Osteocyte (in vitro differentiated cells): ENCODE data around the gene HNRNPUL1. TPM values are rescaled to one million over a fixed set of nuclear protein-coding genes. Genes with fewer than 3 reads are reported as not detected.

ENCODE experiments used
- DNase-seq: peaks from one replicate; pipeline ENCODE4 v3.0.0; 2021; ENCODE audit warnings: mixed read lengths; ENCODE audit not compliant: unreplicated experiment; ENCODE audit errors: extremely low spot score
- H3K27ac Mint-ChIP-seq: one replicate; pipeline ENCODE4 v1.8.0; 2021; ENCODE audit warnings: mild to moderate bottlenecking, mixed read lengths; ENCODE audit not compliant: unreplicated experiment
- H3K27me3 Mint-ChIP-seq: one replicate; pipeline ENCODE4 v1.8.0; 2021; ENCODE audit warnings: mixed read lengths; ENCODE audit not compliant: unreplicated experiment
- H3K36me3 Mint-ChIP-seq: one replicate; pipeline ENCODE4 v1.8.0; 2021; ENCODE audit warnings: mixed read lengths; ENCODE audit not compliant: unreplicated experiment
- H3K4me1 Mint-ChIP-seq: one replicate; pipeline ENCODE4 v1.8.0; 2021; ENCODE audit warnings: mixed read lengths; ENCODE audit not compliant: unreplicated experiment
- H3K4me3 Mint-ChIP-seq: one replicate; pipeline ENCODE4 v1.8.0; 2021; ENCODE audit warnings: mild to moderate bottlenecking, moderate library complexity, mixed read lengths; ENCODE audit not compliant: unreplicated experiment
- H3K9me3 Mint-ChIP-seq: one replicate; pipeline ENCODE4 v1.8.0; 2021; ENCODE audit warnings: mixed read lengths; ENCODE audit not compliant: unreplicated experiment
- long read RNA-seq: library from polyadenylated mRNA; unstranded; transcript quantifications from one replicate; pipeline ENCODE4 v2.0.0, GENCODE V29; 2021
- total RNA-seq: library from RNA; stranded (reverse); gene quantifications from 2 replicates; pipeline ENCODE4 v1.2.1, GENCODE V29; 2021
- TF ChIP-seq, protein P1 (sequence below): fragments of 200-600 bp; sonication (generic); IDR thresholded peaks from 2 replicates; pipeline ENCODE4 v1.5.0; 2021; ENCODE audit warnings: antibody characterized with exemption, mild to moderate bottlenecking, moderate library complexity

HNRNPUL1 gene
- 226 and 237 TPM in 2 replicates for total RNA-seq
- long read RNA-seq, partial matches to known transcripts: 4 of 10 reads
- long read RNA-seq, other reads (novel, unspliced or antisense): 6 of 10 reads

DNA sequence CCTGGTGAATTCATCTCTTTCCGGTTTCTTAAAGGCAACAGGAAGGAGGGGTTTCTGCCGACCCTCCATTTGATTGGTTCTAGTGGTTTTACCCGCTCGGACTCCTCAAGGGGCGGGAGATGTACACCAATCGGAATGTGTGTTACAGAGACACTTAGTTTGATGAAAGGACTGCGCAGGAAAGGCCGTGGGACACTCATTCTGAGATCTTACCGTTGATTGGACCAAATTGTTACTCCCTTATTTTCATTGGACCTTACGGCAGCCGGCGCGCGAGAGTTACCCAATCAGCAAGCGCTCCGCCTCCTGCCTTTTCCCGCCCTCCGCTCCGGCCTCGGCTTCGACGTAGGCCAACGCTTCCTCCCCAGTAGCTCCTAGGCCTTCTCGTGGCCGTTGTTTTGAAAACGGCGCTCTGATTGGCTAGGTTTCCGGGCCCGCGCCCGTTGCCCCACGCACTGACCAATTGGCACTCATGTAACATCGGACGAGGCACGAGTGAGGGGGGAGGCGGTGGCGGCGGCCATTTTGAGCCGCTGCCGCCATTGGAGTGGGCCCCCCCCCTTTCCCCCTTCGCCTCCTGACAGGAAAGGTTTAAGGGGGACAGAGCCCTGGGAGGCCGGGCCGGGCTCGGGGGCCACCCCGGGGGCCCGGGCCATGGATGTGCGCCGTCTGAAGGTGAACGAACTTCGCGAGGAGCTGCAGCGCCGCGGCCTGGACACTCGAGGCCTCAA is at the start of gene HNRNPUL1:
Gene HNRNPUL1, plus strand, starts transcription at position 523 of the 731 bp plus-strand sequence. Its CDS starts 132 bp downstream, at position 655.
- DNase-seq: peak; percentile 100
- H3K9me3 Mint-ChIP-seq: no peaks in the 10 kb centered on the region
- H3K4me3 Mint-ChIP-seq: peak within 1 kb of the TSS; percentile 98
- peaks cover 40% of the 10 kb centered on the region for H3K4me1 Mint-ChIP-seq
- TF ChIP-seq, protein P1, sequence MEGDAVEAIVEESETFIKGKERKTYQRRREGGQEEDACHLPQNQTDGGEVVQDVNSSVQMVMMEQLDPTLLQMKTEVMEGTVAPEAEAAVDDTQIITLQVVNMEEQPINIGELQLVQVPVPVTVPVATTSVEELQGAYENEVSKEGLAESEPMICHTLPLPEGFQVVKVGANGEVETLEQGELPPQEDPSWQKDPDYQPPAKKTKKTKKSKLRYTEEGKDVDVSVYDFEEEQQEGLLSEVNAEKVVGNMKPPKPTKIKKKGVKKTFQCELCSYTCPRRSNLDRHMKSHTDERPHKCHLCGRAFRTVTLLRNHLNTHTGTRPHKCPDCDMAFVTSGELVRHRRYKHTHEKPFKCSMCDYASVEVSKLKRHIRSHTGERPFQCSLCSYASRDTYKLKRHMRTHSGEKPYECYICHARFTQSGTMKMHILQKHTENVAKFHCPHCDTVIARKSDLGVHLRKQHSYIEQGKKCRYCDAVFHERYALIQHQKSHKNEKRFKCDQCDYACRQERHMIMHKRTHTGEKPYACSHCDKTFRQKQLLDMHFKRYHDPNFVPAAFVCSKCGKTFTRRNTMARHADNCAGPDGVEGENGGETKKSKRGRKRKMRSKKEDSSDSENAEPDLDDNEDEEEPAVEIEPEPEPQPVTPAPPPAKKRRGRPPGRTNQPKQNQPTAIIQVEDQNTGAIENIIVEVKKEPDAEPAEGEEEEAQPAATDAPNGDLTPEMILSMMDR: peak; percentile 51
- peak within 1 kb of the TSS; percentile 100 for H3K27ac Mint-ChIP-seq
- H3K27me3 Mint-ChIP-seq: no peaks in the 10 kb centered on the region
- peaks cover 17% of the 10 kb centered on the region for H3K36me3 Mint-ChIP-seq

DNA sequence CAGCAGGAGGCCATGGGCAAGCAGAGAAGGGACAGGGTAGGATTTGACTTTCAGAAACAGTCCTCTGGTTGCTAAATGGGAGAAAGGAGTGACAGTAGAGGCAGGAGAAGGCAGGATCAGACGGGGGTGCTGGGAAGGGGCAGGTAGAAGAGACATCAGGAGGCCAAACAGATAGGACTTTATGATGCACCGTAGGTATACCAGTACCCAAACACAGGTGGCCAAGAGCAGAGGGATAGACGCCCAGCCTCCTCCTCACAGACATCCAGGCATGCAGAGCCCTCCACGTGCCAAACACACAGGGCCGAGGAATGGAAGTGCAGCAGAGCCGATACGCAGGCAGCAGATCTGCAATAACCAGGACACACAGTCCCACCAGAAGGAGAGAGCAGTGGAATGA is 46.4 kb upstream of the HNRNPUL1 start:
- no peak for DNase-seq
- Mint-ChIP-seq H3K4me3 (peak overlapping the region; percentile 38), H3K36me3 (peaks cover 11% of the 10 kb centered on the region), H3K9me3 (no peaks in the 10 kb centered on the region), H3K27ac (peak overlapping the region; percentile 11), H3K4me1 (peaks cover 40% of the 10 kb centered on the region), H3K27me3 (no peaks in the 10 kb centered on the region)
- TF ChIP-seq, protein P1: no peak

DNA sequence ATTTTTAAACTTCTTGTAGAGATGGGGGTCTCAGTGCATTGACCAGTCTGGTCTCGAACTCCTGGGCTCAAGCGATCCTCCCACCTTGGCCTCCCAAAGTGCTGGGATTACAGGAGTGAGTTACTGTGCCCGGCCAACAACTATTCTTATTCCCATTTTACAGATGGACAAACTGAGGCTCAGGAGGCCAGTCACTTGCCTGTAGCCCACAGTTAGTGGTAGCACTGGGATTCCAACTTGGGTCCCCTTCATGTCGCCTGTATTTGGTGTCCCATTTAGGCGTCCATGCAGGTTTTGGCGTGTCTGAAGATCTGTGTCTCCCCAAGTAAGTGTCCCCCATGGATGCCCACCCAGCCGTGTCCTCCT is 45.9 kb upstream of the HNRNPUL1 start:
- peak overlapping the region; percentile 94 for H3K4me3 Mint-ChIP-seq
- no peaks in the 10 kb centered on the region for H3K27me3 Mint-ChIP-seq
- H3K36me3 Mint-ChIP-seq: peaks cover 11% of the 10 kb centered on the region
- H3K27ac Mint-ChIP-seq: peak overlapping the region; percentile 96
- no peak for DNase-seq
- H3K4me1 Mint-ChIP-seq: peaks cover 45% of the 10 kb centered on the region
- TF ChIP-seq, protein P1: no peak
- no peaks in the 10 kb centered on the region for H3K9me3 Mint-ChIP-seq

DNA sequence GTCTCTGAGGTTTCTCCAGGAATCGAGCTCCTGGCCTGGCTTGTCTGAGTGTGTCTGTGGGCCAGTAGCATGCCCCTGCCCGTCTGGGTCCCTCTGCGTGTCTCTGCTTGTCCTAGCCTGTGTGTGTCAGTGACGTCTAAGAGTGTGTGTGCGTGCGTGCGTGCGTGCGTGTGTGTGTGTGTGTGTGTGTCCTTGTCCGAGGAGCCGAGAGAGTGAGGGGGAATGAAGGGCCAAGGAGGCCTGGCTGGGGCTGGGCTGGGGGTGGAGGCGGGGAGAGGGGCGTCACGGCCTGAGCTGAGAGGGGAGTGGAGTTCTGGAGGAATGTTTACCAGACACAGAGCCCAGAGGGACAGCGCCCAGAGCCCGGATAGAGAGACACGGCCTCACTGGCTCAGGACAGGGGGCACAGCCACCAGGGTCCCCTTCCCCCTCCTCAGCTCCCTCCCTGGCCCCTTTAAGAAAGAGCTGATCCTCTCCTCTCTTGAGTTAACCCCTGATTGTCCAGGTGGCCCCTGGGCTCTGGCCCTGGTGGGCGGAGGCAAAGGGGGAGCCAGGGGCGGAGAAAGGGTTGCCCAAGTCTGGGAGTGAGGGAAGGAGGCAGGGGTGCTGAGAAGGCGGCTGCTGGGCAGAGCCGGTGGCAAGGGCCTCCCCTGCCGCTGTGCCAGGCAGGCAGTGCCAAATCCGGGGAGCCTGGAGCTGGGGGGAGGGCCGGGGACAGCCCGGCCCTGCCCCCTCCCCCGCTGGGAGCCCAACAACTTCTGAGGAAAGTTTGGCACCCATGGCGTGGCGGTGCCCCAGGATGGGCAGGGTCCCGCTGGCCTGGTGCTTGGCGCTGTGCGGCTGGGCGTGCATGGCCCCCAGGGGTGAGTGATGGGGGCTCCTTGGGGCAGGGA is 45.3 kb upstream of the HNRNPUL1 start, which contains the start of gene AXL:
Gene AXL, plus strand, starts transcription at position 609 of the 893 bp plus-strand sequence. Its CDS starts 170 bp downstream, at position 779.
- Mint-ChIP-seq H3K27me3 (no peaks in the 10 kb centered on the region), H3K9me3 (no peaks in the 10 kb centered on the region), H3K4me1 (peaks cover 51% of the 10 kb centered on the region), H3K4me3 (peak within 1 kb of the TSS; percentile 94), H3K36me3 (peaks cover 11% of the 10 kb centered on the region), H3K27ac (peak within 1 kb of the TSS; percentile 96)
- TF ChIP-seq, protein P1: no peak
- DNase-seq: peak; percentile 90
